Measurements from ENCODE around the gene HLA-F.

Gene HLA-F

GRCh38 chr6:29744131-29744530, 20.9 kb downstream of the HLA-F start:
- TF ChIP-seq CTCF (IDR thresholded peaks at IDR 0.05; ENCODE audit: low read depth, low read length) = no peak
- no peak for DNase-seq (ENCODE audit: extremely low read depth, low read depth)

- TF ChIP-seq CTCF (IDR thresholded peaks at IDR 0.05; ENCODE audit: low read depth, low read length) = no peak
- no peak for DNase-seq (ENCODE audit: extremely low read depth, low read depth)
These were observed 21.4 kb downstream of the HLA-F start for GRCh38 chr6:29744621-29745020.

- no peak for TF ChIP-seq CTCF (IDR thresholded peaks at IDR 0.05; ENCODE audit: low read depth, low read length)
- DNase-seq (ENCODE audit: extremely low read depth, low read depth) = no peak
These were observed 22.2 kb downstream of the HLA-F start for GRCh38 chr6:29745386-29745785.

DNA sequence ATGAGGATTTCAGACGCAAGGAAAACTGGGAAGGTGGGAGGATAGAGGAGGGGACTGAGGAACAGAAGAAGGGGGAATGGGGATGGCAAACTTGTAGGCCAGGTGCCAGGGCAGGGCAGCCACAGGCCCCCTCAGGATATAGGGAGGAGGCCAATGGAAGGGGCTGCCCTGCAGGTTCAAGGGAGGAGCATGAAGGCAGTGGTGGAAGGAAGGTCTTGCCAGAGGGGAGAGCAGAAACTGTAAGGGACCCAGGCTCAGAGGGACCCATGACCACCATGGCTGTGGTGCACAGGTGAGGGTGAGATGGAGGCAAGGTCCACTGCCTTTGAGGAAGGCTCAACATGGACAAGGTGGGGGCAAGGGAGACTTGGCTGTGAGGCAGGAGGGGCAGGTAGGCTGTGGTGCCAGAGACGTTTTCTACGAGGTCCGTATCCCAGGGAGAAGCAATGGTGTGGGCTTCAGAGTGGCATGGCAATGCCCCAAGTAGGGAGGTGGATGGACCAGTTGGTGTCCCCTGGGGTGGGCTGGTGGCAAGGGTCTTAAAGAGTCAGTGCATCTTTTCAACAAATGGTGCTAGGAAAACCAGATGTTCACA, 22.7 kb downstream of the HLA-F start:
- no peak for DNase-seq (ENCODE audit: extremely low read depth, low read depth)
- no peak for TF ChIP-seq CTCF (IDR thresholded peaks at IDR 0.05; ENCODE audit: low read depth, low read length)

DNA sequence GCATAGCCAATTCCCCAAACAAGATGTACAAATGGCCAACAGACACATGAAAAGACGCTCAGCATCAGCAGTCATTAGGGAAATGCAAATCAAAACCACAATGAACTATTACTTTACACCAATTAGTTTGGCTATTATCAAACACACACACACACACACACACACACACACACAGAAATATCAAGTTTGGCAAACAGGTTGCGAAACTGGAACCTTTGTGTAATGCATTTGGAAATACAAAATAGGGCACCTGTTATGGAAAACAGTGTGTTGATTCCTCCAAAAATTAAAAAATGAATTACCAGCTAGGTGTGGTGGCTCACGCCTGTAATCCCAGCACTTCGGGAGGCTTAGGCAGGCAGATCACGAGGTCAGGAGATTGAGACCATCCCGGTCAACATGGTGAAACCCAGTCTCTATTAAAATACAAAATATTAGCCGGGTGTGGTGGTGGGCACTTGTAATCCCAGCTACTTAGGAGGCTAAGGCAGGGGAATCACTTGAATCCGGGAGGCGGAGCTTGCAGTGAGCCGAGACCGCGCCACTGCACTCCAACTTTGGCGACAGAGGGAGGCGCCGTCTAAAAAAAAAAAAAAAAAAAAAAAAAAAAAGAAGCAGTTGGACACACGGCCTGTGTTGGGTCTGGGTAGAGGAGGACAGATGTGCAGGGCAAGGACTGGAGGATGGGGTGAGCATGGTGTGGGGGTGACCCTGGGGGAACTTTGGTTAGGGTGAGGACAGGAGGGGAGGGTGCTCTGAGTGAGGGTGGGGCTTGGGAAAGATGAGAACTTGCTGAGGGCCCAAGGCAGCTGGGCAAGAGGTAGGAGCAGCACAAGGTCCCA, 23.8 kb downstream of the HLA-F start:
- DNase-seq (ENCODE audit: extremely low read depth, low read depth) = no peak
- TF ChIP-seq CTCF (IDR thresholded peaks at IDR 0.05; ENCODE audit: low read depth, low read length) = no peak

DNA sequence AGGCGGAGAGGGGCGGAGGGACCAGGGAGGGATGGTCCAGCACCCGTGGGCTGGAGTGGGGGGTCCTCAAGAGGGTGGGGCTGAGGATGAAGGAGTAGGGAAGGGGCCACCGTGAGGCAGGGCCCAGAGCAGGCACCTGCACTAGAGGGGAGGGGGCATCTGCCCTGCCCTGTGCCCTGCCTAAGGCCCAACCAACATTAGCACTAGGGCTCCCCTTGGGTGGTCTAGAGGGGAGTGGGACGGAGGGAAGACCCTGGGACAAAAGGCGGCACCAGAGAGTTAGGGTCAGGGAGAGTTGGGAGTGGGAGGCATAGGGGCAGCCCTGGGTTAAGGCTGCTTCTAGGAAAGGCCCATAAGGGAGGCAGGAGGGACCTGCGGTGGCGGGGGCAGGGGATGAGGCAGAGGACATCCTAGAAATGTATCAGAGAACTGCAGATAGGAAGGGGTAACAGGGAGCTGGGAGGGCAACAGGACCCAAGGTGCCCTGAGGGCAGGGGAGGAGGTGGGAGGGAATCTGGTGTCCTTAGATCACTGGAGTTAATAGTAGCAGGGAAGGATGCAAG, 24.5 kb downstream of the HLA-F start:
- DNase-seq (ENCODE audit: extremely low read depth, low read depth) = no peak
- no peak for TF ChIP-seq CTCF (IDR thresholded peaks at IDR 0.05; ENCODE audit: low read depth, low read length)

Measured in AG09319 (cell line).